Measurements from ENCODE around the gene OSBPL10.
"Not testable (repeated sequence)": the region's sequence is repeated elsewhere in the genome, so short reads cannot be mapped to it uniquely, and the experiment has no call there.

The OSBPL10 gene, protein sequence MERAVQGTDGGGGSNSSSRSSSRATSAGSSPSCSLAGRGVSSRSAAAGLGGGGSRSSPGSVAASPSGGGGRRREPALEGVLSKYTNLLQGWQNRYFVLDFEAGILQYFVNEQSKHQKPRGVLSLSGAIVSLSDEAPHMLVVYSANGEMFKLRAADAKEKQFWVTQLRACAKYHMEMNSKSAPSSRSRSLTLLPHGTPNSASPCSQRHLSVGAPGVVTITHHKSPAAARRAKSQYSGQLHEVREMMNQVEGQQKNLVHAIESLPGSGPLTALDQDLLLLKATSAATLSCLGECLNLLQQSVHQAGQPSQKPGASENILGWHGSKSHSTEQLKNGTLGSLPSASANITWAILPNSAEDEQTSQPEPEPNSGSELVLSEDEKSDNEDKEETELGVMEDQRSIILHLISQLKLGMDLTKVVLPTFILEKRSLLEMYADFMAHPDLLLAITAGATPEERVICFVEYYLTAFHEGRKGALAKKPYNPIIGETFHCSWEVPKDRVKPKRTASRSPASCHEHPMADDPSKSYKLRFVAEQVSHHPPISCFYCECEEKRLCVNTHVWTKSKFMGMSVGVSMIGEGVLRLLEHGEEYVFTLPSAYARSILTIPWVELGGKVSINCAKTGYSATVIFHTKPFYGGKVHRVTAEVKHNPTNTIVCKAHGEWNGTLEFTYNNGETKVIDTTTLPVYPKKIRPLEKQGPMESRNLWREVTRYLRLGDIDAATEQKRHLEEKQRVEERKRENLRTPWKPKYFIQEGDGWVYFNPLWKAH

DNA sequence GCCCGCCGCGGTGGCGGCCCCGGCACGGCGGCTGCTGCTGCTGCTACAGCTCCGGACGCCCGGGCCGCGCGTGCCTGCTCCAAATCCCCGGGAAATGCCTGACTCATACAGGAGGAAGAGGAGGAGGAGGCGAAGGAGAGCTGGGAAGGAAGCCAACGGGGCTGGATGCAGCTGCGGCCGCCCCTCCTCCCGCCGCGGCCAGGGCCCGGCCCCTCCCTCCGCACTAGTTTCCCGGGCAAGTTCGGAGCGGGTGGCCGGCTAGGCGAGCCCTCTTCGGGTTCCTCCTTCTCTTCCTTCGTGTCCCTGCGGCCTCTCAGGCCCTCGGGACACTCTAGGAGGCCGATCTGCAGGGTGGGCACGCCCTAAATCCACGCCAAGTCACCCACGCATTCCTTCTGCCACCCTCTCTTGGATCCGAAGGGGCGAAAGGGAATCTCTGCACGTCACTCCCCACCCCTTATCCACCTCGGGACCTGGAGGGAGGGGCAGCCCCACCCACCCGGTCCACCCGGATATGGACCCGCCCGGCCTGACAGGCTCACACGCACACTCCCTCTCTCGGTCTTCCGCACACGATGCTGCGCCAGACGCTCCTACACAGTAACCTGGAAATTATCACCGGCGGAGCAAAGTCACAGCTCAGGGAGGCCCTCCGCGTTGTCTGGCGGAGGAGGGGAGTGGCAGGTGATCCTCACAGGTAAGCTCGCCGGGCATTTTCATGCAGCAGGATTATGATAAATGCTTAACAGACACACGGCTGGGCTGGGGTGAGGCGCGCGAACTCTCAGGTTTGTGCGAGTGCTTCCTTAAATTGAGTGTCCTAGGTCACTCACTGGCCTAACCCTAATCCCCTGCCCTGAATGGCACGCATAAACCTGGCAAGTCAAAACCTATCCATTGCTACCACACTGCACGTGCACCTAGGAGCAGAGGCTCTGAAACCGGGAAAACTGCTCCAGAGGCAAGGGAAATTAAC lies at the start of gene OSBPL10, which contains the start of gene ZNF860:
Gene OSBPL10 (minus strand): TSS at position 57 of the 976 bp plus-strand sequence. CDS start 83 bp downstream, outside the sequence.
Gene ZNF860 (plus strand): TSS at position 545 of the 976 bp plus-strand sequence. CDS start 7,330 bp downstream, outside the sequence.
- in situ Hi-C loops (cut with MboI; ENCODE audit: low sequenced_read_pairs) = no loop called here

DNA sequence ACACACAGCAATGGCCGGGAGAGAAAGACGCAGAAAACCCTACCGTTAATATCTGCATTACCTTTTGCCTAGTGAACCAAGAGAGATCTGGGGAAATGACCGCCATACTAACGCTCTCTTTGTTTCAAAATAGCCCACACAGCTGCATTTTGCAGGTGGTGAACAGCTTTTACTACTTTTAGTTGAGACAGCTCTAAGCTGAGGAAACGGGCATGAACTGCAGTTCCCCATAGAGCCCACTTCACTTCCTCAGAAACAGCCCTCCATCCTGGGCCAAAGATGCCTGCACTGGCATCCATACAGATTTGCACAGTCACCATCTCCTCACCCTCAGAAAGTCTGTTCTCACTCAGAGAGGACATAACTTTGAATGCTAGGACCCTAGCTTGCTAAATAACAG lies 45.5 kb upstream of the OSBPL10 start:
- in situ Hi-C loops (cut with MboI; ENCODE audit: low sequenced_read_pairs) = no loop called here

DNA sequence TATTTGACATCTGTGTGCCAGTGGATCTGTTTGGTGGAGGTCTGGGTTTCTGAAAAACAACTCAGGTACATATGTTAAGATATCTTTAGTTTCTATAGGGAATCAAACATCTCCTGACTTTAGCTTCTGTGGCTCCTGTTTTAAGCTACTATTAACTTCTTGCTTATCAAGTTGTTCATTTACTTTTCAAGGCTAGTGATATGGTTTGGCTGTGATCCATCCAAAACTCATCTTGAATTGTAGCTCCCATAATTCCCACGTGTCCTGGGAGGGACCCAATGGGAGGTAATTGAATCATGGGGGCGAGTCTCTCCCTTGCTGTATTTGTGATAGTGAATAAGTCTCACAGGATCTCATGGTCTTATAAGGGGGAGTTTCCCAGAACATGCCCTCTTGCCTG lies 41.9 kb upstream of the OSBPL10 start:
- in situ Hi-C loops (cut with MboI; ENCODE audit: low sequenced_read_pairs) = no loop called here

DNA sequence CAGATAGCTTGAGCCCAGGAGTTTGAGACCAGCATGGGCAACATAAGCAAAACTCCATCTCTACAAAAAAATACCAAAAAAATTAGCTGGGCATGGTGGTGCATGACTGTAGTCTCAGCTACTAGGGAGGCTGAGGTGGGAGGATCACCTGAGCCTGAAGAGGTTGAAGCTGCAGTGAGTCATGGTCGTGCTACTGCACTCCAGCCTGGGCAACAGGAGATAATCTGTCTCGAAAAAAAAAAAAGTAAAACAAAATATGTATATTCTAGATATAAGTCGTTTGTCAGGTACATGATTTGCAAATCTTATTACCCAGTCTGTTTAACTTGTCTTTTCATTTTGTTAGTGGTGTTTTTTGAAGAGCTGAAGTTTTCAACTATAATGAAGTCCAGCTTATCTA lies 40.7 kb upstream of the OSBPL10 start:
- in situ Hi-C loops (cut with MboI; ENCODE audit: low sequenced_read_pairs) = no loop called here

DNA sequence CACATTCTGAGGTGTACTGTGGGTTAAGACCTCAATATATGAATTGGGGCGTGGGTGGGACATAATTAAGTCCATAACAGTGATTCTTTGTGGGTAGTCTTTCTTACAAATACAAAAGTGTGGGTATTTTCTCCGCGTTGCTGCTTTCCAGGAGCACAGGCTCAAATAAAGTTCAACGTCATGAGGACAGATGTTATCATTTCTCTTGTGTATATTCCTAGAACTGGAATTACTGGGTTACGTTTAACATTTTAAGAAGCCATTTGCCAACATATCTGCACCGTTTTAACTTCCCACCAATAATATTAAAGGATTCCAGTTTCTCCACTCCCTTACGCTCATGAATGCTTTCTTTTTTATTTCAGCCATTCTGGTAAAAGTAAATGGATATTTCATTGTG lies 40.1 kb upstream of the OSBPL10 start:
- in situ Hi-C loops (cut with MboI; ENCODE audit: low sequenced_read_pairs) = no loop called here

DNA sequence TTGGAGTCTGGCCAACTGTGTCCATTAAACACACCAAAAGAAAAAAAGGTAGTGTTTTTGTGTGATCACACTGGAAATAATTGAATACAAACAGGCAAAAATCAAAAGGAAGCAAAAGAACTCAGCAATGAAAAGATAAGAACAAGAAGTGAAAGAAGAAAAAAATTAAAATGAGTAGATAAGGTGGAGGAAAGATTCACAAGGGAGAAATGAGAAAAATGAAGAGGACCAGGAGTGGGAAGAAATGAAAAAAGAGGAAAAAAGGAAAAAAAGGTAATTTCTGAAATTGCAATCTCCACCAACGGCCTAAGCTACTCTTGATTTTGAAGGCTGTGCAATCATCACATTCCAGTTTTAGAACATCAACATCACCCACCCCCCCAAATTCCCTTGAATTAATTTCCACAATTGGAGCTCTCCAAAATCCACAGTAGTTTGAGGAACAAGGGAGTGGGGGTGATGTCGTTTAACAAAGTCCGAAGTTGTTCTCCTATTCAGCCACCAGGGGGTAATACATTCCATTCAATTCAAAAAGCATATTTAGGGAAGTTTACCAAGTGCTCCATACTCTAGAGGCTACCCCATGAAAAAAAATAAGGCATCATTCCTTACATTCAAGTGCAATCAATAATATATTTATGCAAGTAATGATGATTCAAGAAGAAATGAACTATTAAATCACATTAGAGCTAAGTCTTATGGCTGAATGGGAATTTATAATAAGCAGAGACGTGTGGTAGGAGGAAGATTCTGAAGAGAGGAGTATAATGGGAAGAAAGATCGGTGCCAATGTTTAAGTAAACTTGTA lies 37.9 kb upstream of the OSBPL10 start:
- in situ Hi-C loops (cut with MboI; ENCODE audit: low sequenced_read_pairs) = no loop called here

DNA sequence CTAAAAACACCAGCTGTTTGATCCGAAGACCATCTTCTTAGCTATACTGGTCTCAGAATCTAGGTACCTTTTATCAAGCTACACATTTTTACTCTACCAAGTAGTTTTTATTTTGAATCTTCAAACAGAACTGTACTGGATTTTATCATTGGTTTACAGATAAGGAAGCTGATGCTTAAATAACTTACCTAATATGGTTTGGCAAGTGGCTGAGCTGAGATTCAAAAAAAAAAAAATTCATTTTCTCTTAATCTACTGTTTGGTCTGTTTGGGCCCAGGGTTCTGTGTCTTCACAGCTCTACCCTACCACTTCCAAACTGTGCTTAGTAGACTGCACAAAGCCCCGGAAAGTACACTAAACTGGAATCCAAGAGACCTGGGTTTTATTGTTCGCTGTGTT lies 36.2 kb upstream of the OSBPL10 start:
- in situ Hi-C loops (cut with MboI; ENCODE audit: low sequenced_read_pairs) = no loop called here

DNA sequence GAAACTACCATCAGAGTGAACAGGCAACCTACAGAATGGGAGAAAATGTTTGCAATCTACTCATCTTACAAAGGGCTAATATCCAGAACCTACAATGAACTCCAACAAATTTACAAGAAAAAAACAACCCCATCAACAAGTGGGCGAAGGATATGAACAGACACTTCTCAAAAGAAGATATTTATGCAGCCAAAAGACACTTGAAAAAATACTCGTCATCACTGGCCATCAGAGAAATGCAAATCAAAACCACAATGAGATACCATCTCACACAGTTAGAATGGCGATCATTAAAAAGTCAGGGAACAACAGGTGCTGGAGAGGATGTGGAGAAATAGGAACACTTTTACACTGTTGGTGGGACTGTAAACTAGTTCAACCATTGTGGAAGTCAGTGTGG lies 34.6 kb upstream of the OSBPL10 start:
- in situ Hi-C loops (cut with MboI; ENCODE audit: low sequenced_read_pairs) = not testable (repeated sequence)

DNA sequence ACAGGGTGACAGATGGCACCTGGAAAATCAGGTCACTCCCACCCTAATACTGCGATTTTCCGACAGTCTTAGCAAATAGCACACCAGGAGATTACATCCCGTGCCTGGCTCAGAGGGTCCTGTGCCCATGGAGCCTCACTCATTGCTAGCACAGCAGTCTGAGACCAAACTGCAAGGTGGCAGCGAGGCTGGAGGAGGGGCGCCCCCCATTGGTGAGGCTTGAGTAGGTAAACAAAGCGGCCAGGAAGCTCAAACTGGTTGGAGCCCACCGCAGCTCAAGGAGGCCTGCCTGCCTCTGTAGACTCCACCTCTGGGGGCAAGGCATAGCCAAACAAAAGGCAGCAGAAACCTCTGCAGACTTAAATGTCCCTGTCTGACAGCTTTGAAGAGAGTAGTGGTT lies 29.6 kb upstream of the OSBPL10 start:
- in situ Hi-C loops (cut with MboI; ENCODE audit: low sequenced_read_pairs) = not testable (repeated sequence)

DNA sequence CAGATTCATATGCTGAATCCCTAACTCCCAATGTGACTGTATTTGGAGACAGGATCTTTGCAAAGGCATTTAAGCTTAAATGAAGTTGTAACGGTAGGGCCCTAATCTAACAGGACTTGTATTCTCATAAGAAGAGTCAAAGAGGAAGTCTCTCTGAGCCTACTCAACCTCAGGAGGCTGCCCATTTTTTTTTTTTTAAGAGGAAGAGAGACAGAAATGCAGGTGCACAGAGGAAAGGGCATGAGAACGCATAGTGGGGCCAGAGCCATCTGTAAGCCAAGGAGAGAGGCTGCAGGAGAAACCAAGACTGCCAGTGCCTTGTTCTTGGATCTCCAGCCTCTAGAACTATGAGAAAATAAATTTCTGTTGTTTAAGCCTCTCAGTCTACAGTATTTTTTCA lies 28.9 kb upstream of the OSBPL10 start:
- in situ Hi-C loops (cut with MboI; ENCODE audit: low sequenced_read_pairs) = no loop called here

DNA sequence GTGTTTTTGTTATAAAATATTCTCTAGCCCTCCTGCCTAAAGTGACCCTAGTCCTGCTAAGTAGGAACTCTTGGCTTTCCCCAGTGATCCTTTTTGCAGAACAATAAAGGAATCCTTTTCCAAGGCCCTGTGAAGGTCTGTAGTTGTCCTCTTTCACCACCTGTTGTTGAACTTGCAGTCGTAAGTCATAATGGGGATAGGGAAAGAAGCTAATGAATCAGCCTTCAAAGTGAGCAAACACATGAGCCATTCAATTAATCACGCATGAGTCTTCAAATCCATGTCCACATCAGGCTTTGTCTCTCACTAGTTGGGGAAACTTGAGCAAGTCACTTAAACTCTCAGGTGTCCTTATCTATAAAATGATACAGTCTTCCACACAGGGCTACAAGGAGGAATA lies 28.0 kb upstream of the OSBPL10 start:
- in situ Hi-C loops (cut with MboI; ENCODE audit: low sequenced_read_pairs) = no loop called here

DNA sequence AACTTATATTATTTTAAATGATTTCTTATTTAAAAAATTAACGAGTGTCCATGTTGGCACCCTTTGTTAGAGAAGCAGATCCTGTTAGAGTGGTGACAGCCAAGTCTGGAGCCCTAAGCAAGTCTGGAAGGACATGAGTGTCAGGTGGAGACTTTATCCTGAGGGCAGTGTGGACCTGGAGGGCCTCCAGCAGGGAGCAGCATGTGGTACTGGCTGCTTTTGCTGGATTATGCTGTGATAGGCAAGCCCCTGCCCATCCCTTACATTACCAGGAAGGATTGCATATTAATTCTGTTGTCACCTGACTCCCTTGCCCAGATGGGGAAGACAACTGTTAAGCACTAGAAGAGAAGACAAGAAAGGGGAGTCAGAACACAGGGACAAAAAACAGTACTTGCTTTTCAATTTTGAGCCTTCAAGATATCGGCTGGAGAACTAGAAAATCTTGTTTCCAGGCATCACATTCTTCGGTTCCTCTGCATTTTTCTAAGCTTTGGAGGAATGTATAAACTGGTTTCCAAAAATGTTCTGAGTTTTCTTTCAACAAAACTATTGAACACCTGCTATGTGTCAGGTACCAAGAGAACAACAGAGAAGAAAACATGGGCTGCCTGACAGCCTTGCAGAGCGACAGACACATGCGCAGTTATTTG lies 23.2 kb upstream of the OSBPL10 start:
- in situ Hi-C loops (cut with MboI; ENCODE audit: low sequenced_read_pairs) = no loop called here

DNA sequence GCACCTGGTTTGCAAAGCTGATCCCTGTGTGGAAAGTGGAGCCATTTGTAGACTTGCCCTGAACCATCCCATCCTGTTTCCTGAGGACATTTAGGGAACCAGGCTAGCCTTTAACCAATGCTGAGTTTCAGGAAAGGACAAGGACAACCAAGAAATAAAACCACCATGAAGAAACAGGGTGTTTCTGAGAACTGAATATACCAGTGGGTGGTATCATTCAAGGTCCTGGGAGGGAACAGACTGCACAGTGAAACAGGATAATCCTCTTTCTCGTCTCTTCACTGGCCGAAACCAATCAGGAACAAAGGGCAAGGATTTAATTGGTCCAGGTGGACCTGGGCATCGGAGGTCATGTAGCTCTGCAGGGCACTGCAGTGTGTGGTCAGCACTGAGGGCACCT lies 22.3 kb upstream of the OSBPL10 start:
- in situ Hi-C loops (cut with MboI; ENCODE audit: low sequenced_read_pairs) = no loop called here

DNA sequence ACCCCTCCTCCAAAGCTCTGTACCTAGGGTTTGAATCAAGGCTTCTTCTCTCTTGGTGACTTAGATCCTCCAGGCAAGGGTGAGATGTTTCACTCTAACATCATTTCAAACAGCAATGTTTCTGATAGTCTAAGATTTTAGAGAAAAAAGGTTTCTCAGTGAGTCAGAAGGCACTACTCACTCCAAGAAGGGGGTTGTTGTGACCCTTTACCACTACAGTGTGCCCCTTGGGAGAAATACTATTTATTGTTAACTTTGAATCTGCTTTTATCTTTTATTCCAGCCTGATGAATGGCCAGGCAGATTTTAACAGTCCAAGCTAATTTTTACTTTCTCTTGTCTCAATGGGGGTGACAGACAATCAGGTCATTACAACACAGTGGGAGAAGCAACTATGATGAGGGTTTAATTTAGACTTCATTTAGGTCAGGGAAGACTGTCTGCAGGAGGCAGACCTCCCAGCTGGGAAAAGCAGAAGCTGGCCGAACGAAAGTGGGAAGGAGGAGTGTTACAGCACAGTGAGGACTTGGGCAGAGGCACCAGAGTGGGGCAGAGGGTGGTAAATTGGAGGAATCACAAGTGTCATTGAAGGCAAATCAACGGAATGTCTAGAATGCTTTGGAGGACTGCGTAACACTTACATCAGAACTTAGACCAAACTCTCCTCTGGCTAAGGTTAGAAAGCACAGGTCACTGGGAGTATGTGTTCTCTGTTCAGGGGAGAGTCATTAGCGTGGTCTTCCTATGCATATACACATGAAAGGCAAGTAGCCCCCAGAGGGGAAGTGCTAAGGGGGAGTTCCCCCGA lies 21.7 kb upstream of the OSBPL10 start:
- in situ Hi-C loops (cut with MboI; ENCODE audit: low sequenced_read_pairs) = no loop called here

DNA sequence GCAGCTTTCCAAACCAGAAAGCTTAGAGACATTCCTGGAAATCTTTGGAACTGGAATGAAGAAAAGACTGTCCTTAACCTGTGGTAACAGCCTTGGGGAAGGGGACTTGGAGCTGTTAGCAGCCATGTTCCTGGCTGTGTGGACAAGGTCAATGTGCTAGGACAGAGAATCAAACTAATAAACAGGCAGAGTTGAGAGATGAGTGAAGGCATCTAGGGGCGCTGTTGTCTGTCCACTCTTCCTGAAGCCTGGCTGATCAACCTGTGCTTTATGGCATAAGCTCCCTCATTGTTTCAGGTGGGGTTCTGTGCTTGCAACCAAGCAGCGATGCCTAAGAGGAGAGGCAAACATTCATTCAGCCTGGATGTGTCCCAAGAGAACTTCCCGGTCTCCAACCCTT lies 19.8 kb upstream of the OSBPL10 start:
- in situ Hi-C loops (cut with MboI; ENCODE audit: low sequenced_read_pairs) = no loop called here

DNA sequence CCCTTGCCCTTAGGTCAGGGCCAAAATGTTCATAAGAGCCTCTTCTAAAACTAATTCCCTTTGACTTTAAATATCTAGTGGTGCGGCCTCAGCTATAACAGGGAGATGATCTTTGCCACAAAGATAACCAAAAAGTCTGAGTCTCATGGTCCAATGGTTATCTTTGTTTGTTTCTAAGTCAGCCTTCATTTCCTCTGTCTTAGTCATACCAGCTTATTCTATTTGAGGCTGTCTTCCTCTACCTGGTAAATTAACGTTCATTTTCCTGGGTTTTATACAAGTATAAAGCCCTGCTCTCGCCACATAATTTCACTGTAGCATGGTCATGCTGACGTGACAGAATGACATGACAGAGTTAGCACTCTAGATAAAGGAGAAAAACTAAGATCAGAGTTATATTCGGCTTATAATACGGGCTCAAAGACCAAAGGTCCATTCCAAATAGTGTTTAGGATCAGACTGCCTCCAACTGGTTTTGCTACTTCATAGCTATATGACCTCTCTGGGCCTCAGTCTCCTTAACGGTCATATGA lies 18.9 kb upstream of the OSBPL10 start:
- in situ Hi-C loops (cut with MboI; ENCODE audit: low sequenced_read_pairs) = no loop called here

DNA sequence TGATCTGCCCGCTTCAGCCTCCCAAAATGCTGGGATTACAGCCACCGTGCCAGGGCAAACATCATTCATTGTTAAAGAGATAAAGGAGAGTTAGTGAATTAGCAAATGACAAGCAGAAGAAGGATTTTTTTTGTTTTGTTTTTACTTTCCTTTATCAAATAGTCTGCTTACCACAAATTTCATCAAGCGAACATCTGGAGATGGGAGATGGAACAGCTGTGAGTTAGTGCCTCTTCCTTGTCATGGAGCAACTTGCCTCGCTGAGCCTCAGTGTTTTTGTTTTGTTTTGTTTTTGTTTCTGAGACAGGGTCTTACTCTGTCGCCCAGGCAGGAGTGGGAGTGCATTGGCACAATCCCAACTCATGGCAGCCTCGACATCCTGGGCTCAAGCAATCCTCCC lies 16.4 kb upstream of the OSBPL10 start:
- in situ Hi-C loops (cut with MboI; ENCODE audit: low sequenced_read_pairs) = no loop called here

DNA sequence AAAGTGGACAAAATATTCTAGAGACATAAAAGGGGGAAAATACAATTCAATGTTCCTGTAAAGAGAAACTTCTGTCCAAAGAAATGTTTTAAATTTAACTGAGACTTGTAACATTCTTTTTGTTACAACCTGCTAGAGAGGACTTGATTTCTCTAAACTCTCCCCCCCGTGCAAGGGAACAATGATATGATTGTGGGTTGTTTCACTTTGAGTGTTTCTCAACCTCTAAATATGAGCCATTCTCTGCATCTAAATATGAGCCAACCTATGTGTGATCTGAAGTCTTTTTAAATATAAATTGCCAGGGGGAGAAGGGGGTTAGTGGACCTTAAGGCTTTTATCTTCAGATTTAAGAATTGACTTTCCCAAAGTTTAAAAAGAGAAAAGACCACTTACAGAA lies 15.1 kb upstream of the OSBPL10 start:
- in situ Hi-C loops (cut with MboI; ENCODE audit: low sequenced_read_pairs) = no loop called here

DNA sequence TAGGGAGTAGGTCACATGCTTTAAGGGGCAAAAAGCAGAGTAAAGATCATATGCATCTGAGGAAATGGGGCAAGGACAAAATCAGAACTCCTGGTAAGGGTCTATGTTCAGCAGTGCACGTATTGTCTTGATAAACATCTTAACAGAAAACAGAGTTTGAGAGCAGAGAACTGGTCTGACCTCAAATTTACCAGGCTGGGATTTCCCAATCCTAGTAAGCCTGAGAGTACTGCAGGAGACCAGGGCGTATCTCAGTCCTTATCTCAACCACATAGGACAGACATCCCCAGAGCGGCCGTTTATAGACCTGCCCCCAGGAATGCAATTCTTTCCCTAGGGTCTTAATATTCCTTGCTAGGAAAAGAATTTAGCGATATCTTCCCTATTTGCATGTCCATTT lies 14.0 kb upstream of the OSBPL10 start:
- in situ Hi-C loops (cut with MboI; ENCODE audit: low sequenced_read_pairs) = not testable (repeated sequence)

All from hTERT RPE-1 (cell line).